Parathyroid adenoma (tissue), 2 donors: ENCODE results near the gene AKAP17A.

ENCODE experiments used
- H2AFZ ChIP-seq: fragments of 300-600 bp; sonication (generic); one replicate; pipeline ENCODE4 v1.7.0; 2017; ENCODE audit warnings: antibody characterized with exemption, mild to moderate bottlenecking
- H3K27ac ChIP-seq: fragments of 300-600 bp; sonication (generic); one replicate; pipeline ENCODE4 v1.7.0; 2017
- H3K27me3 ChIP-seq: fragments of 300-600 bp; sonication (generic); one replicate; pipeline ENCODE4 v1.7.0; 2017; ENCODE audit warnings: low read length; ENCODE audit not compliant: control insufficient read depth, insufficient read depth
- H3K36me3 ChIP-seq: fragments of 300-600 bp; sonication (generic); one replicate; pipeline ENCODE4 v1.7.0; 2017; ENCODE audit warnings: low read length; ENCODE audit not compliant: control insufficient read depth, insufficient read depth
- H3K4me1 ChIP-seq: fragments of 300-600 bp; sonication (generic); one replicate; pipeline ENCODE4 v1.7.0; 2017; ENCODE audit warnings: control low read depth
- H3K4me2 ChIP-seq: fragments of 300-600 bp; sonication (generic); one replicate; pipeline ENCODE4 v1.7.0; 2017; ENCODE audit warnings: low read length
- H3K4me3 ChIP-seq: fragments of 300-600 bp; sonication (generic); one replicate; pipeline ENCODE4 v1.7.0; 2017; ENCODE audit warnings: low read depth, low read length
- H3K79me2 ChIP-seq: fragments of 300-600 bp; sonication (generic); one replicate; pipeline ENCODE4 v1.7.0; 2017; ENCODE audit warnings: control low read depth
- H3K9ac ChIP-seq: fragments of 300-600 bp; sonication (generic); one replicate; pipeline ENCODE4 v1.7.0; 2017; ENCODE audit warnings: mild to moderate bottlenecking
- H3K9me3 ChIP-seq: fragments of 300-600 bp; sonication (generic); one replicate; pipeline ENCODE4 v1.7.0; 2017; ENCODE audit warnings: low read length; ENCODE audit not compliant: control insufficient read depth
- CTCF ChIP-seq: fragments of 300-600 bp; sonication (generic); IDR thresholded peaks from one replicate; pipeline ENCODE4 v1.7.0; 2017; ENCODE audit warnings: antibody characterized with exemption, mild to moderate bottlenecking
- donor health status: primary hyperparathyroidism.

Gene AKAP17A

GRCh38 chrX:1646009-1646408, 54.6 kb downstream of the AKAP17A start:
- H3K79me2 ChIP-seq: no peaks in the 10 kb centered on the region
- no peaks in the 10 kb centered on the region for H3K4me1 ChIP-seq
- H3K36me3 ChIP-seq: no peaks in the 10 kb centered on the region
- no peak overlapping the region for H3K27ac ChIP-seq
- H3K27me3 ChIP-seq: no peaks in the 10 kb centered on the region
- H2AFZ ChIP-seq: no peak overlapping the region
- TF ChIP-seq CTCF: no peak
- H3K4me2 ChIP-seq: no peak overlapping the region
- H3K9ac ChIP-seq: no peak overlapping the region
- no peaks in the 10 kb centered on the region for H3K9me3 ChIP-seq
- H3K4me3 ChIP-seq: no peak overlapping the region

GRCh38 chrX:1649621-1650020, 58.2 kb downstream of the AKAP17A start:
- H3K27ac ChIP-seq: no peak overlapping the region
- H3K9me3 ChIP-seq: no peaks in the 10 kb centered on the region
- H3K4me2 ChIP-seq: no peak overlapping the region
- H3K79me2 ChIP-seq: no peaks in the 10 kb centered on the region
- TF ChIP-seq CTCF: no peak
- H2AFZ ChIP-seq: peak overlapping the region; percentile 5
- no peaks in the 10 kb centered on the region for H3K27me3 ChIP-seq
- no peak overlapping the region for H3K9ac ChIP-seq
- H3K36me3 ChIP-seq: no peaks in the 10 kb centered on the region
- no peaks in the 10 kb centered on the region for H3K4me1 ChIP-seq
- H3K4me3 ChIP-seq: no peak overlapping the region
